ENCODE data around the gene SLC12A8.

Gene SLC12A8

GRCh38 chr3:125147491-125147820 lies 65.1 kb downstream of the SLC12A8 start:
- no peak for DNase-seq (ENCODE audit: extremely low read depth, low read depth)
- no peak for TF ChIP-seq CTCF (IDR thresholded peaks at IDR 0.05; ENCODE audit: low read depth, low read length, missing control alignments)
- no peak overlapping the region for H3K4me3 ChIP-seq (replicated peaks; ENCODE audit: low read depth, low read length)

GRCh38 chr3:125146626-125147490 lies 65.7 kb downstream of the SLC12A8 start:
- no peak overlapping the region for H3K4me3 ChIP-seq (replicated peaks; ENCODE audit: low read depth, low read length)
- no peak for DNase-seq (ENCODE audit: extremely low read depth, low read depth)
- no peak for TF ChIP-seq CTCF (IDR thresholded peaks at IDR 0.05; ENCODE audit: low read depth, low read length, missing control alignments)

- no peak for TF ChIP-seq CTCF (IDR thresholded peaks at IDR 0.05; ENCODE audit: low read depth, low read length, missing control alignments)
- DNase-seq (ENCODE audit: extremely low read depth, low read depth): no peak
- no peak overlapping the region for H3K4me3 ChIP-seq (replicated peaks; ENCODE audit: low read depth, low read length)
These were observed 66.6 kb downstream of the SLC12A8 start for GRCh38 chr3:125145751-125146475.

- no peak for TF ChIP-seq CTCF (IDR thresholded peaks at IDR 0.05; ENCODE audit: low read depth, low read length, missing control alignments)
- no peak for DNase-seq (ENCODE audit: extremely low read depth, low read depth)
- H3K4me3 ChIP-seq (replicated peaks; ENCODE audit: low read depth, low read length): no peak overlapping the region
These were observed 67.8 kb downstream of the SLC12A8 start for GRCh38 chr3:125144653-125145314.

- TF ChIP-seq CTCF (IDR thresholded peaks at IDR 0.05; ENCODE audit: low read depth, low read length, missing control alignments): no peak
- no peak overlapping the region for H3K4me3 ChIP-seq (replicated peaks; ENCODE audit: low read depth, low read length)
- DNase-seq (ENCODE audit: extremely low read depth, low read depth): no peak
These were observed 68.4 kb downstream of the SLC12A8 start for GRCh38 chr3:125143982-125144652.

- TF ChIP-seq CTCF (IDR thresholded peaks at IDR 0.05; ENCODE audit: low read depth, low read length, missing control alignments): no peak
- no peak overlapping the region for H3K4me3 ChIP-seq (replicated peaks; ENCODE audit: low read depth, low read length)
- DNase-seq (ENCODE audit: extremely low read depth, low read depth): no peak
These were observed 69.0 kb downstream of the SLC12A8 start for GRCh38 chr3:125143538-125143937.
